Common myeloid progenitor, CD34-positive (primary cell): ENCODE measurements around the gene ZNF169.
"Not testable (repeated sequence)": the region's sequence is repeated elsewhere in the genome, so short reads cannot be mapped to it uniquely, and the experiment has no call there.

ENCODE experiments used
- CTCF ChIA-PET: fragments of 350-600 bp; sonication (Branson Sonifier 250); formaldehyde crosslinking; loops from one replicate; lab custom pipeline; 2021; ENCODE audit warnings: antibody characterized with exemption; lab: Charles Lee
- POLR2A ChIA-PET: fragments of 350-600 bp; sonication (Branson Sonifier 250); formaldehyde crosslinking; loops from one replicate; lab custom pipeline; 2021; ENCODE audit warnings: antibody characterized with exemption; lab: Charles Lee
- DNase-seq, 3 donors: peaks; one replicate each; pipeline versions ENCODE4 v3.0.0 to v3.0.0-alpha.2; 2013
- H3K27ac ChIP-seq, 2 experiments: 1 replicate in 1 of 2; 2 replicates in 1 of 2; pipeline ENCODE4 v1.7.0; 2013; ENCODE audit warnings: inconsistent platforms in 2 of 2, low read length in 2 of 2, mild to moderate bottlenecking in 2 of 2, low read depth in 1 of 2, moderate library complexity in 1 of 2; ENCODE audit not compliant: severe bottlenecking in 2 of 2, insufficient read depth in 1 of 2, poor library complexity in 1 of 2
- H3K27me3 ChIP-seq, 5 experiments: replicated peaks in 2 of 5; 1 replicate in 3 of 5; 2 replicates in 2 of 5; pipeline versions ENCODE4 v1.6.1 to v1.7.0; 2013; ENCODE audit warnings: low read length in 4 of 5, mild to moderate bottlenecking in 2 of 5, moderate library complexity in 2 of 5, inconsistent platforms in 1 of 5; ENCODE audit not compliant: insufficient read depth in 5 of 5, control insufficient read depth in 4 of 5
- H3K36me3 ChIP-seq, 4 experiments: 1 replicate in 2 of 4; 2 replicates in 2 of 4; pipeline versions ENCODE4 v1.6.1 to v1.7.0; 2013; ENCODE audit warnings: low read length in 3 of 4, control low read depth in 1 of 4, mild to moderate bottlenecking in 1 of 4; ENCODE audit not compliant: control insufficient read depth in 4 of 4, insufficient read depth in 4 of 4
- H3K4me1 ChIP-seq, 4 experiments: 1 replicate in 3 of 4; 2 replicates in 1 of 4; pipeline versions ENCODE4 v1.6.1 to v1.7.1; 2013; ENCODE audit warnings: low read length in 3 of 4, mild to moderate bottlenecking in 3 of 4, control low read depth in 1 of 4, inconsistent platforms in 1 of 4, moderate library complexity in 1 of 4; ENCODE audit not compliant: control insufficient read depth in 4 of 4, insufficient read depth in 4 of 4; ENCODE audit errors: control extremely low read depth in 1 of 4
- H3K4me3 ChIP-seq, 7 experiments: 1 replicate in 4 of 7; 2 replicates in 3 of 7; pipeline versions ENCODE4 v1.5.1 to v1.7.0; 2013; ENCODE audit warnings: mild to moderate bottlenecking in 7 of 7, low read length in 6 of 7, moderate library complexity in 6 of 7, inconsistent platforms in 2 of 7, low read depth in 2 of 7, control low read depth in 1 of 7; ENCODE audit not compliant: insufficient read depth in 4 of 7, control insufficient read depth in 1 of 7; ENCODE audit errors: extremely low read depth in 1 of 7
- H3K9me3 ChIP-seq, 5 experiments: 1 replicate in 4 of 5; 2 replicates in 1 of 5; pipeline versions ENCODE4 v1.6.1 to v1.7.1; 2013; ENCODE audit warnings: low read length in 4 of 5, mild to moderate bottlenecking in 2 of 5, inconsistent platforms in 1 of 5, low read depth in 1 of 5, moderate library complexity in 1 of 5; ENCODE audit not compliant: control insufficient read depth in 4 of 5, insufficient read depth in 2 of 5; ENCODE audit errors: control extremely low read depth in 1 of 5
- WGBS: methylation state at CpG from one replicate; pipeline ENCODE4 v1.1.5; 2013; ENCODE audit not compliant: insufficient coverage; 5-methylcytosine and 5-hydroxymethylcytosine counted together

Gene ZNF169

DNA sequence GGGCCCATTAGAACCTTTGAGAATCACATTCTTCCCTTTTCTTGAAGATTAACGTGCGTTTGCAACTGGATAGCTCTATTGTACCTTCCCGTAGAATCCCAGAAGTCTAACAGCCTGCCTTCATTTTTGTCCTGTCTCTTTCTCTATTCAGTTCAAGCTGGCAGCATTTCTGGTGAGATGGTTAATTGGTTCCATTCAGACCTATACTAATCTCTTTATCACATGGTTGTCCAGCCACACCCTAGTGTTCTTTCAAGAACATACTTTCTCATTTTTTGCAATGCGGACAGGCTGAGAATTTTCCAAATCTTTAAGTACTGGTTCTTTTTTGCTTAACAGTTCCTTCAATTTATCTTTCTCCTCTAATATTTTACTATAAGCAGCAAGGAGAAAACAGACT, 43.3 kb downstream of the ZNF169 start:
- CTCF ChIA-PET: no interaction called here
- Histone ChIP-seq H3K4me3 (no peak overlapping the region), H3K4me1 (no peaks in the 10 kb centered on the region), H3K27me3 (no peaks in the 10 kb centered on the region), H3K36me3 (peaks cover 3 to 10% (median 5%) of the 10 kb centered on the region in 4 experiments), H3K9me3 (no peaks in the 10 kb centered on the region), H3K27ac (no peak overlapping the region)
- POLR2A ChIA-PET: no interaction called here
- no peak for DNase-seq
- 100% methylated on average over 1 of the region's 4 CpGs for WGBS

DNA sequence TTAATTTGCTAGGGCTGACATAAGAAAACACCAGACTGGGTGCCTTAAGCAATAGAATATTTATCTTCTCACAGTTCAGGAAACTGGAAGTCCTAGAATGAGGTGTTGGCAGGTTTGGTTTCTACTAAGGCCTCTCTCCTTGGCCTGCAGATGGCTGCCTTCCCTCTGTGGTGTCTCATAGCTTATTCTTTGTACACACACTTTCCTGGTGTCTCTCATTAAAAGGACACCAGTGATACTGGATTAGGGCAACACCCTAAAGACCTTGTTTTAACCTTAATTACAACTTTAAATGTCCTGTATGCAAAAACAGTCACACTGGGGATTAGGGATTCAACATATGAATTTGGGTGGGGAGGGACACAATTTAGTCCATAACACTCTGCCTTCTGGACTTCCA, 44.2 kb downstream of the ZNF169 start:
- no peaks in the 10 kb centered on the region for H3K27me3 ChIP-seq
- H3K9me3 ChIP-seq: no peaks in the 10 kb centered on the region
- ChIA-PET CTCF (no interaction called here), POLR2A (no interaction called here)
- H3K27ac ChIP-seq: no peak overlapping the region
- H3K36me3 ChIP-seq: peaks cover 3 to 10% (median 5%) of the 10 kb centered on the region in 4 experiments
- no peak for DNase-seq
- no peaks in the 10 kb centered on the region for H3K4me1 ChIP-seq
- no peak overlapping the region for H3K4me3 ChIP-seq

- CTCF ChIA-PET, POLR2A ChIA-PET, H3K36me3 ChIP-seq, H3K27me3 ChIP-seq, H3K4me1 ChIP-seq, H3K9me3 ChIP-seq, DNase-seq, H3K4me3 ChIP-seq, H3K27ac ChIP-seq: not testable (repeated sequence)
- no CpG with 5 or more reads among the region's 15 CpGs for WGBS
These were observed 56.2 kb downstream of the ZNF169 start for GRCh38 chr9:94315034-94315984.

DNA sequence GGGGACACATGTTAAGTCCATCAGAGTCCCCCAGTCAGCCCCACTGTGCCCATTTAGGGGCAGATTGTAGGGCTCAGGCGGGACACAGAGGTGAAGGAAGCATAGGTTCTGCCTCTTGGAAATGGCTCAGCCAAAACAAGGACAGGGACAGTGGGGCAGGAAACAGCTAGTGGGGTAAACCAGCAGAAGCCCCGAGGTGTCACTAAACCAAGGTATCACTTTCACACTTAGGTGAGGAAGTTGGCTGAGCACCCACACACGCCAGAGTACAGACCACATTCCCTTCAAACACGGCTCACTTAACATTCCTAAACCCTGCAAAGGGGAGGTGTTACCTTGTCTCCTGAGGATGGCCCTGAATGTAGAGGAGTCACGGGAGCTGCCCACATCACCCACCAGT, 57.1 kb downstream of the ZNF169 start:
- no CpG with 5 or more reads among the region's 5 CpGs for WGBS
- H3K36me3 ChIP-seq, DNase-seq, H3K27ac ChIP-seq, H3K9me3 ChIP-seq, H3K4me3 ChIP-seq, POLR2A ChIA-PET, H3K4me1 ChIP-seq, CTCF ChIA-PET, H3K27me3 ChIP-seq: not testable (repeated sequence)

- CTCF ChIA-PET, H3K4me3 ChIP-seq, H3K36me3 ChIP-seq, H3K4me1 ChIP-seq, DNase-seq, H3K27me3 ChIP-seq, POLR2A ChIA-PET, H3K27ac ChIP-seq, H3K9me3 ChIP-seq: not testable (repeated sequence)
- WGBS: no CpG with 5 or more reads among the region's 10 CpGs
These were observed 59.0 kb downstream of the ZNF169 start for GRCh38 chr9:94317949-94318657.

GRCh38 chr9:94322342-94322940, 63.3 kb downstream of the ZNF169 start:
- CTCF ChIA-PET, H3K4me3 ChIP-seq, H3K9me3 ChIP-seq, H3K27ac ChIP-seq, POLR2A ChIA-PET, H3K36me3 ChIP-seq, H3K4me1 ChIP-seq, H3K27me3 ChIP-seq, DNase-seq: not testable (repeated sequence)
- no CpG with 5 or more reads among the region's 9 CpGs for WGBS
